Right cardiac atrium (tissue), 5 donors: ENCODE results near the gene NACC2. TPM values are rescaled to one million over a fixed set of nuclear protein-coding genes. Genes with fewer than 3 reads are reported as not detected.

ENCODE experiments used
- ATAC-seq, 2 donors: fragments of 200-7000 bp; cut with Tn5 transposase; one replicate each; pipeline versions ENCODE4 v1.8.0 to v1.9.1; 2020; ENCODE audit warnings: moderate library complexity in 2 of 2, mild to moderate bottlenecking in 1 of 2
- DNase-seq, 3 donors: peaks; one replicate each; pipeline ENCODE4 v3.0.0-alpha.2; 2020
- H3K27ac ChIP-seq: one replicate; pipeline ENCODE4 v1.5.1; 2013; ENCODE audit warnings: mild to moderate bottlenecking, low read length, control low read depth, moderate library complexity
- H3K27me3 ChIP-seq: one replicate; pipeline ENCODE4 v1.6.1; 2013; ENCODE audit not compliant: control insufficient read depth, insufficient read depth
- H3K4me1 ChIP-seq: one replicate; pipeline ENCODE4 v1.6.1; 2013; ENCODE audit warnings: low read length; ENCODE audit not compliant: control insufficient read depth, insufficient read depth
- H3K4me3 ChIP-seq: one replicate; pipeline ENCODE4 v1.5.1; 2013; ENCODE audit warnings: low read length, control low read depth
- H3K9me3 ChIP-seq: one replicate; pipeline ENCODE4 v1.6.1; 2013; ENCODE audit warnings: low read length; ENCODE audit not compliant: control insufficient read depth
- WGBS: extraction: QIAGEN DNeasy Blood & Tissue Kit; methylation state at CpG from one replicate; pipeline ENCODE4 v1.1.7; 2013; 5-methylcytosine and 5-hydroxymethylcytosine counted together
- intact Hi-C, 4 donors: fragments of 100-400 bp; cut with DNase I; formaldehyde crosslinking; loops; one replicate each; pipeline versions ENCODE4 v1.11.0 to v1.14.0; 2022 to 2023
- polyA plus RNA-seq: library from polyadenylated mRNA; stranded (reverse); fragments of 200-250 nt; gene quantifications from one replicate; pipeline ENCODE4 v1.2.3, GENCODE V29; 2013
- total RNA-seq, 4 donors: library from RNA; stranded (reverse); fragmentation: NEBNext Ultra II Directional; extraction: Animal tissue kit (Norgen Biotek cat#: 25700); gene quantifications; one replicate each; pipeline ENCODE4 v1.2.1, GENCODE V29; 2021
- donor health status: healthy with polysubstance abuse.
- donor health status: DM: no; HTN: yes; CAD: no.
- donor health status: DM: no; HTN: no; CAD: no.
- donor health status: DM: no; HTN: yes; CAD: no; lungs with severe emphysema.
- donor health status: DM: yes; HTN: yes; CAD: no.

NACC2 gene
- total and polyA plus RNA-seq, 5 donors = 19.4 to 45.3 (median 34.1) TPM

DNA sequence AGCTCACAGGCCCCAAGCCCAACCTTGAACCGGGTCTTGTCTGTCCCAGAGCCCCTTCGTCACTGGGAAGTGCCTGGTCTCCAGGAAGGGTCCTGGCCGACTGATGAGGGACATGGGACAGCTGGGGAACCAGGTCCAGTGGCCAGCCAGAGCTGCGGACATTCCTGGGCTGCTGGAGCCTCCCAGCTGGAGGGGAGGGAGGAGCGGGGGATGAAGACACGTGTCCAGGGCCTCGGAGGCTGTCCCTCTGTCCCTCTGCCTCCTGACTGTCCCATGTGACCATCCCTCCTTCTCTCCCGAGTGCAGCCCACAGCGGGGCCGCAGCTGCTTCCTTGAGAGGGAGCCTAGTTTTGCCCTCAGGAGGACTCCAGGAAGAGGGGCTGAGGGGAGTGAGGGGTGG is 92.2 kb downstream of the NACC2 start:
- Histone ChIP-seq H3K9me3 (no peaks in the 10 kb centered on the region), H3K4me3 (no peak overlapping the region), H3K4me1 (peaks cover 2% of the 10 kb centered on the region), H3K27me3 (no peaks in the 10 kb centered on the region), H3K27ac (no peak overlapping the region)
- intact Hi-C loops = no loop called here
- ATAC-seq (peak; percentile 67 to 74), DNase-seq (peak; percentile 61 to 82 (median 76))
- 19% methylated on average over 10 of the region's 10 CpGs for WGBS

- Histone ChIP-seq H3K4me1 (peaks cover 2% of the 10 kb centered on the region), H3K4me3 (no peak overlapping the region), H3K9me3 (no peaks in the 10 kb centered on the region), H3K27ac (no peak overlapping the region), H3K27me3 (no peaks in the 10 kb centered on the region)
- intact Hi-C loops = no loop called here
- peak in 1 of 3 donors; percentile 59 for DNase-seq
- 96% methylated on average over 11 of the region's 11 CpGs for WGBS
- no peak for ATAC-seq
Observed at GRCh38 chr9:136002215-136002614, 92.9 kb downstream of the NACC2 start.

GRCh38 chr9:136001231-136001630 is 93.9 kb downstream of the NACC2 start:
- no peak overlapping the region for H3K27ac ChIP-seq
- no peaks in the 10 kb centered on the region for H3K27me3 ChIP-seq
- ATAC-seq (no peak), DNase-seq (peak in 1 of 3 donors; percentile 64)
- peaks cover 2% of the 10 kb centered on the region for H3K4me1 ChIP-seq
- 67% methylated on average over 18 of the region's 18 CpGs for WGBS
- H3K9me3 ChIP-seq = no peaks in the 10 kb centered on the region
- intact Hi-C loops = no loop called here
- H3K4me3 ChIP-seq = no peak overlapping the region

GRCh38 chr9:135998410-135999071 is 96.5 kb downstream of the NACC2 start:
- no peak for ATAC-seq
- 92% methylated on average over 16 of the region's 16 CpGs for WGBS
- no peaks in the 10 kb centered on the region for H3K27me3 ChIP-seq
- no peak for DNase-seq
- H3K9me3 ChIP-seq = no peaks in the 10 kb centered on the region
- H3K27ac ChIP-seq = no peak overlapping the region
- H3K4me3 ChIP-seq = no peak overlapping the region
- peaks cover 2% of the 10 kb centered on the region for H3K4me1 ChIP-seq
- intact Hi-C loops = no loop called here

GRCh38 chr9:135998016-135998380 is 97.1 kb downstream of the NACC2 start:
- H3K27me3 ChIP-seq = no peaks in the 10 kb centered on the region
- no peak overlapping the region for H3K27ac ChIP-seq
- intact Hi-C loops = no loop called here
- no peak overlapping the region for H3K4me3 ChIP-seq
- ATAC-seq = no peak
- H3K9me3 ChIP-seq = no peaks in the 10 kb centered on the region
- DNase-seq = no peak
- no peaks in the 10 kb centered on the region for H3K4me1 ChIP-seq
- 83% methylated on average over 10 of the region's 10 CpGs for WGBS

- no peak overlapping the region for H3K4me3 ChIP-seq
- H3K9me3 ChIP-seq = no peaks in the 10 kb centered on the region
- no peak overlapping the region for H3K27ac ChIP-seq
- no peak for ATAC-seq
- no peak for DNase-seq
- no peaks in the 10 kb centered on the region for H3K27me3 ChIP-seq
- 75% methylated on average over 34 of the region's 34 CpGs for WGBS
- no peaks in the 10 kb centered on the region for H3K4me1 ChIP-seq
- intact Hi-C loops = no loop called here
Observed at GRCh38 chr9:135997090-135998015, 97.7 kb downstream of the NACC2 start.

DNA sequence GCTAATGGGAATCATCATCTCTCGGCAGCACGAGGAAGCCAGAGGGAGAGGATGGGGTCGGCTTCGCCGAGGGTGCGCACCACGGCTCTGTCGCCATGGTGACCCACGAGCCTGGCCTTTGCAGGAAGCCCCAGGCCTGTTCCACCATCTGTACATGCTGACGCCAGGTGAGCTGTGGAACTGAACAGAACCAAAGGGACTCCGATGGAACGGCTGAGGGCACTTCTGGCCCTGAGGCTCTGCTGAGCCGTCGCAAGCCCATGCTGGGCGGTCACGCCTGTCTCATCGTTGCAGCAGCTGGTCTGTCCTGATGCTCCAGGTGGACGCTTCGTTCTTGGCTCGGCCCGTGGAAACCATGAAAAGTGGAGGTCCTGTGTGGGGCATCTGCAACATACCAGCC is 99.3 kb downstream of the NACC2 start:
- Histone ChIP-seq H3K27ac (no peak overlapping the region), H3K4me3 (no peak overlapping the region), H3K4me1 (no peaks in the 10 kb centered on the region), H3K27me3 (no peaks in the 10 kb centered on the region), H3K9me3 (no peaks in the 10 kb centered on the region)
- ATAC-seq (no peak), DNase-seq (no peak)
- 95% methylated on average over 21 of the region's 21 CpGs for WGBS
- intact Hi-C loops = no loop called here

DNA sequence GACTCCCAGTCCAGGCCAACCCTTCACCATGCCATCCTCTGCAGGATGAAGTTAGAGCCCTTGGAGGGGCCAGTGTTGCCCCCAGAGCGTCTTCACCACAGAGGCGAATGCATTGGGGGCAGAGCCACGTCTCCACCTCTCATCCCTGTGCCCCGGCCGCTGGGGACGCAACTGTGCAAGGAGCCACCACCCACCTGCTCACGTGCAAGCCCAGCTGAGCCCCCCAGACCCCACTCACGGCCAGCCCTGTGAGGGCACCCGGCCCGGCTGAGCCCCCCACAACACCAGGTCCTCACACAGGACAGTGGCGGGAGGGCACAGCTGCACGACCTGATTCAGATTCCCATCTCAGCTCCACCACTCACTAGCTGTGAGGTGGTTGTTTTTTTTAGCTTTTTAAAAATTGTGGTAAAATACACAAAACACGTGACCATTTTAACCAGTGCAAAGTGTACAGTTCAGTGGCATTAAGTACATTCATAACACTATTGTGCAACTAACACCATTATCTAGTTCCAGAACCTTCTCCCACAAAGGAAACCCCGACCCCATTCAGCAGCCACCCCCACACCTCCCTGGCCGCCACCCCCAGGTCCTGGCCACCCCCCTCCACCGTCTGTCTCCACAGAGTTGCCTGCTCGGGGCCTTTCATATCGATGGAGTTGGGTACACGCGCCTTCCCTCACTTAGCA is 100.4 kb downstream of the NACC2 start:
- DNase-seq (no peak), ATAC-seq (no peak)
- intact Hi-C loops = no loop called here
- no peaks in the 10 kb centered on the region for H3K4me1 ChIP-seq
- WGBS = 77% methylated on average over 20 of the region's 20 CpGs
- H3K27ac ChIP-seq = no peak overlapping the region
- no peak overlapping the region for H3K4me3 ChIP-seq
- no peaks in the 10 kb centered on the region for H3K27me3 ChIP-seq
- H3K9me3 ChIP-seq = no peaks in the 10 kb centered on the region

GRCh38 chr9:135993765-135994500 is 101.2 kb downstream of the NACC2 start:
- DNase-seq (no peak), ATAC-seq (no peak)
- H3K27ac ChIP-seq = no peak overlapping the region
- H3K4me1 ChIP-seq = no peaks in the 10 kb centered on the region
- intact Hi-C loops = no loop called here
- WGBS = 87% methylated on average over 27 of the region's 27 CpGs
- H3K4me3 ChIP-seq = no peak overlapping the region
- no peaks in the 10 kb centered on the region for H3K27me3 ChIP-seq
- no peaks in the 10 kb centered on the region for H3K9me3 ChIP-seq

DNA sequence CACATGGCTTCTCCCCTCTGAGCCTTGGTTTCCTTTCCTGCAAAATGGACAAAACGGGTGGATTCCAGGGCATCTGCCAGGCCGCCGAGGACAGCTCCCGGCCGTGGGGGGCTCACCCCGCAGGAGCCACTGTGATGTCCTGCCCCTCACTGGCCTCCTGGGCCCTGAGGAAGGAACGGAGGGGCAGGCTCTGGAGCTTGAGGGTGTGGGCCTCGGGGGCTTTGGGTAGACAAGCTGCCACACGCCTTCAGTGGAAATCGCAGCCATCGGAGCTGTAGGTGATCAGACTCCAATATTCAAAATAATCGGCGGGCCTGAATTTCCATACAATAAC is 101.7 kb downstream of the NACC2 start:
- no peaks in the 10 kb centered on the region for H3K27me3 ChIP-seq
- intact Hi-C loops = no loop called here
- ATAC-seq = no peak
- no peaks in the 10 kb centered on the region for H3K9me3 ChIP-seq
- DNase-seq = no peak
- WGBS = 55% methylated on average over 13 of the region's 13 CpGs
- no peak overlapping the region for H3K4me3 ChIP-seq
- H3K4me1 ChIP-seq = no peaks in the 10 kb centered on the region
- H3K27ac ChIP-seq = peak overlapping the region; percentile 37
